GM19452 (cell line): ENCODE measurements around the gene INPP4B.
A peak's percentile ranks its signal among the peaks of the same experiment; 100 is the strongest.
"Not testable (repeated sequence)": the region's sequence is repeated elsewhere in the genome, so short reads cannot be mapped to it uniquely, and the experiment has no call there.

Experiments
- ATAC-seq: cut with Tn5 transposase; IDR thresholded peaks from one replicate; pipeline ENCODE4 v1.9.1; 2021; ENCODE audit not compliant: unreplicated experiment

Gene INPP4B

GRCh38 chr4:142419712-142420111, 426.4 kb downstream of the INPP4B start:
- no peak for ATAC-seq

- ATAC-seq: no peak
These were observed 427.4 kb downstream of the INPP4B start for GRCh38 chr4:142418697-142419096.

- no peak for ATAC-seq
These were observed 429.3 kb downstream of the INPP4B start for GRCh38 chr4:142416711-142417275.

GRCh38 chr4:142416121-142416520, 430.0 kb downstream of the INPP4B start:
- no peak for ATAC-seq

- no peak for ATAC-seq
These were observed 431.6 kb downstream of the INPP4B start for GRCh38 chr4:142414366-142414990.

GRCh38 chr4:142413485-142413884, 432.6 kb downstream of the INPP4B start:
- no peak for ATAC-seq

GRCh38 chr4:142411993-142412392, 434.1 kb downstream of the INPP4B start:
- no peak for ATAC-seq

GRCh38 chr4:142408003-142408441, 438.1 kb downstream of the INPP4B start:
- ATAC-seq: no peak

- no peak for ATAC-seq
These were observed 438.5 kb downstream of the INPP4B start for GRCh38 chr4:142407596-142407995.

- no peak for ATAC-seq
These were observed 439.1 kb downstream of the INPP4B start for GRCh38 chr4:142406917-142407501.

- no peak for ATAC-seq
These were observed 439.6 kb downstream of the INPP4B start for GRCh38 chr4:142406499-142406835.

GRCh38 chr4:142405695-142406498, 440.2 kb downstream of the INPP4B start:
- ATAC-seq: peak; percentile 36

- ATAC-seq: peak; percentile 67
These were observed 440.9 kb downstream of the INPP4B start for GRCh38 chr4:142405021-142405694.

- ATAC-seq: no peak
These were observed 441.9 kb downstream of the INPP4B start for GRCh38 chr4:142404191-142404611.

- ATAC-seq: no peak
These were observed 443.2 kb downstream of the INPP4B start for GRCh38 chr4:142402900-142403299.

GRCh38 chr4:142402156-142402555, 443.9 kb downstream of the INPP4B start:
- no peak for ATAC-seq

- ATAC-seq: not testable (repeated sequence)
These were observed 448.6 kb downstream of the INPP4B start for GRCh38 chr4:142397364-142397991.

- no peak for ATAC-seq
These were observed 449.8 kb downstream of the INPP4B start for GRCh38 chr4:142396279-142396678.

- ATAC-seq: no peak
These were observed 453.0 kb downstream of the INPP4B start for GRCh38 chr4:142393127-142393526.

GRCh38 chr4:142386856-142387255, 459.2 kb downstream of the INPP4B start:
- no peak for ATAC-seq

GRCh38 chr4:142386449-142386848, 459.7 kb downstream of the INPP4B start:
- ATAC-seq: no peak
